Caco-2 (cell line): ENCODE data around the gene RLN2. TPM values are rescaled to one million over a fixed set of nuclear protein-coding genes. Genes with fewer than 3 reads are reported as not detected.

ENCODE experiments used
- BruUV-seq: library from RNA; stranded (reverse); fragments of 400-500 nt; replicated peaks from 2 replicates; lab custom pipeline; 2021; lab: Mats Ljungman, UMichigan
- CTCF ChIA-PET: fragments of 300-600 bp; sonication (Branson Sonifier 250); formaldehyde crosslinking; loops from one replicate; lab custom pipeline; 2022; ENCODE audit warnings: antibody characterized with exemption; lab: Charles Lee
- POLR2A ChIA-PET: fragments of 300-600 bp; sonication (Branson Sonifier 250); formaldehyde crosslinking; loops from one replicate; lab custom pipeline; 2022; ENCODE audit warnings: antibody characterized with exemption; lab: Charles Lee
- DNase-seq, 2 experiments: peaks; one replicate each; pipeline versions ENCODE4 v3.0.0 to v3.0.0-alpha.2; 2020 to 2022
- H3K27me3 ChIP-seq: replicated peaks from 2 replicates; pipeline ENCODE4 v1.6.0; 2011; ENCODE audit warnings: low read length; ENCODE audit not compliant: control insufficient read depth, insufficient read depth
- H3K36me3 ChIP-seq: 2 replicates; pipeline ENCODE4 v1.5.1; 2011; ENCODE audit warnings: low read length; ENCODE audit not compliant: control insufficient read depth, insufficient read depth
- H3K4me1 ChIP-seq: fragments of 250-450 bp; sonication (Bioruptor Pico); 2 replicates; pipeline ENCODE4 v1.5.1; 2020; ENCODE audit warnings: mild to moderate bottlenecking
- H3K4me3 ChIP-seq: 2 replicates; pipeline ENCODE4 v1.5.1; 2011; ENCODE audit warnings: low read depth, mild to moderate bottlenecking, control low read depth, low read length
- H3K9me3 ChIP-seq: fragments of 250-450 bp; sonication (Bioruptor Pico); 2 replicates; pipeline ENCODE4 v1.5.1; 2020; ENCODE audit warnings: mild to moderate bottlenecking, moderate library complexity
- H3K27ac Mint-ChIP-seq: one replicate; pipeline ENCODE4 v1.8.0; 2022; ENCODE audit warnings: mixed read lengths; ENCODE audit not compliant: unreplicated experiment
- H3K27me3 Mint-ChIP-seq: one replicate; pipeline ENCODE4 v1.8.0; 2022; ENCODE audit warnings: mixed read lengths; ENCODE audit not compliant: insufficient read depth, unreplicated experiment
- H3K36me3 Mint-ChIP-seq: one replicate; pipeline ENCODE4 v1.8.0; 2022; ENCODE audit warnings: mild to moderate bottlenecking, mixed read lengths; ENCODE audit not compliant: insufficient read depth, unreplicated experiment
- H3K4me1 Mint-ChIP-seq: one replicate; pipeline ENCODE4 v1.8.0; 2022; ENCODE audit warnings: low read depth, mixed read lengths; ENCODE audit not compliant: unreplicated experiment
- H3K4me3 Mint-ChIP-seq: one replicate; pipeline ENCODE4 v1.8.0; 2022; ENCODE audit warnings: mild to moderate bottlenecking, moderate library complexity, mixed read lengths; ENCODE audit not compliant: unreplicated experiment
- H3K9me3 Mint-ChIP-seq: one replicate; pipeline ENCODE4 v1.8.0; 2022; ENCODE audit warnings: mixed read lengths; ENCODE audit not compliant: unreplicated experiment
- CTCF ChIP-seq, 2 experiments: fragments of 200-600 bp in 1 of 2; IDR thresholded peaks; 1 replicate in 1 of 2; 2 replicates in 1 of 2; pipeline versions ENCODE4 v1.5.1 to v1.8.0; 2011 to 2022; ENCODE audit warnings: antibody characterized with exemption in 1 of 2, control low read depth in 1 of 2, inconsistent platforms in 1 of 2, low read depth in 1 of 2, low read length in 1 of 2, mild to moderate bottlenecking in 1 of 2, moderate library complexity in 1 of 2; ENCODE audit not compliant: insufficient read depth in 1 of 2, severe bottlenecking in 1 of 2, unreplicated experiment in 1 of 2
- intact Hi-C: fragments of 100-400 bp; cut with micrococcal nuclease; formaldehyde crosslinking; loops from one replicate; pipeline ENCODE4 v1.10.0; 2022; ENCODE audit not compliant: unreplicated experiment
- total RNA-seq: library from RNA; stranded (reverse); gene quantifications from 2 replicates; pipeline ENCODE4 v1.2.3, GENCODE V29; 2022

The RLN2 gene
- total RNA-seq, 1 experiment from 2014 or later: 3.4 TPM

GRCh38 chr9:5315187-5315923, 10.8 kb upstream of the RLN2 start:
- Mint-ChIP-seq H3K4me3 (no peak overlapping the region), H3K4me1 (no peaks in the 10 kb centered on the region), H3K9me3 (peaks cover 10% of the 10 kb centered on the region), H3K27me3 (peaks cover 5% of the 10 kb centered on the region), H3K36me3 (no peaks in the 10 kb centered on the region), H3K27ac (no peak overlapping the region)
- no peaks in the 10 kb centered on the region for H3K9me3 ChIP-seq
- BruUV-seq: no TSS peak
- POLR2A ChIA-PET: no interaction called here
- DNase-seq: no peak
- no peaks in the 10 kb centered on the region for H3K27me3 ChIP-seq
- CTCF ChIA-PET: no interaction called here
- H3K4me3 ChIP-seq: no peak overlapping the region
- TF ChIP-seq CTCF (IDR thresholded peaks at IDR 0.05; ENCODE audit: insufficient read depth in 1 of 2, low read depth in 1 of 2, low read length in 1 of 2, severe bottlenecking in 1 of 2, unreplicated experiment in 1 of 2): no peak
- intact Hi-C loops: no loop called here
- no peaks in the 10 kb centered on the region for H3K36me3 ChIP-seq
- H3K4me1 ChIP-seq: no peaks in the 10 kb centered on the region

DNA sequence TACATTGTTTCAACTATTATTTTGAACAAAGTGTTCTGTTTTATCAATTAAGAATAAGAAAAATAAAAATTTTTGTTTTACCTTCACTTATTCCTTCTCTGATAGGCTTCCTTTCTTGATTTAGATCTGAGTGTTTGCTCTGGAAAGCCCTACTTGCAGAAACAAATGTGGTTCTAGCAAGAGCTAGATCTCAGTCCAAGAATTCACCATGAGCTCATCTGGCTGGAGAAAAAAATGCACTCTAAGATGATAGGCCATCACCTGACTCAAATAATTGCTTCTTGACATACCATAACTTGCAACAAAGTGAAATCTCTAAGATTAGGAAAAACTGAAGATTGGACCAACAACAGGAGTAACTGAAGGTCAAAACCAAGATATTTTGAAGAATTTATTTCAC, 6.3 kb upstream of the RLN2 start:
- no peaks in the 10 kb centered on the region for H3K36me3 ChIP-seq

DNA sequence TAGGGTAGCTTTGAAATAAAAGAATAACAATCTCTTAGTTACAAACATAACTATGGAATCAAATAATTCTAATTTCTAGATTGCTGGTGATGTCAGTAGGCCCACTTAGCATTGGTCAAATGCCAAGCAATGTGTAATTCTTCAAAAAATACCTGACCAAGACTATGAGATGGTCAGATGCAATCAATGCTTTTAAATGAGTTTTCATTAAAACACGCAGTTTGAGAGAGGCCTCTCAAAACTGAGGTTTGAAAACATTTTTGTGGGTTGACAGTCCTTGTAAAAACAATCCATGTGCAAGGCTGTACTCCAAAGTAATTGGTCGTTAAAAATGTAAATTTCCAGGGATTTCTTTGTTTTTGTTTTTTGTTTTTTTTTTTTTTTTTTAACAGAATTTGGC, 1.2 kb upstream of the RLN2 start:
- H3K9me3 Mint-ChIP-seq: no peaks in the 10 kb centered on the region
- H3K9me3 ChIP-seq: no peaks in the 10 kb centered on the region
- H3K27ac Mint-ChIP-seq: no peak overlapping the region
- CTCF ChIA-PET: no interaction called here
- H3K4me1 Mint-ChIP-seq: no peaks in the 10 kb centered on the region
- no peaks in the 10 kb centered on the region for H3K27me3 ChIP-seq
- H3K4me3 Mint-ChIP-seq: no peak overlapping the region
- no peak for TF ChIP-seq CTCF (IDR thresholded peaks at IDR 0.05; ENCODE audit: insufficient read depth in 1 of 2, low read depth in 1 of 2, low read length in 1 of 2, severe bottlenecking in 1 of 2, unreplicated experiment in 1 of 2)
- BruUV-seq: no TSS peak
- no peak for DNase-seq
- H3K36me3 Mint-ChIP-seq: no peaks in the 10 kb centered on the region
- H3K4me1 ChIP-seq: no peaks in the 10 kb centered on the region
- POLR2A ChIA-PET: no interaction called here
- H3K27me3 Mint-ChIP-seq: peaks cover 13% of the 10 kb centered on the region
- intact Hi-C loops: no loop called here
- no peak overlapping the region for H3K4me3 ChIP-seq
- no peaks in the 10 kb centered on the region for H3K36me3 ChIP-seq

More for the DNA sequence above, 6.3 kb upstream of the RLN2 start:
- ChIA-PET POLR2A (no interaction called here), CTCF (no interaction called here)
- Mint-ChIP-seq H3K27ac (no peak overlapping the region), H3K36me3 (no peaks in the 10 kb centered on the region), H3K4me1 (no peaks in the 10 kb centered on the region), H3K9me3 (peaks cover 10% of the 10 kb centered on the region), H3K27me3 (peaks cover 16% of the 10 kb centered on the region), H3K4me3 (no peak overlapping the region)
- intact Hi-C loops: no loop called here
- no peak for DNase-seq
- Histone ChIP-seq H3K4me1 (no peaks in the 10 kb centered on the region), H3K4me3 (no peak overlapping the region), H3K9me3 (no peaks in the 10 kb centered on the region), H3K27me3 (no peaks in the 10 kb centered on the region)
- no TSS peak for BruUV-seq
- TF ChIP-seq CTCF (IDR thresholded peaks at IDR 0.05; ENCODE audit: insufficient read depth in 1 of 2, low read depth in 1 of 2, low read length in 1 of 2, severe bottlenecking in 1 of 2, unreplicated experiment in 1 of 2): no peak
